SK-N-SH treated with all-trans-retinoic acid at 6 μM for 48 hours (cell line): ENCODE data around the gene NRXN2.

Experiments used
- ATAC-seq: fragments of 200-7000 bp; cut with Tn5 transposase; 3 replicates; pipeline ENCODE4 v1.9.1; 2020; ENCODE audit warnings: mild to moderate bottlenecking, moderate library complexity
- ARNTL ChIP-seq: fragments of 450-650 bp; formaldehyde crosslinking; IDR thresholded peaks from 2 replicates; pipeline ENCODE4 v1.5.0; 2020; ENCODE audit warnings: low read depth, mild to moderate bottlenecking, moderate library complexity, borderline replicate concordance
- BACH2 ChIP-seq: fragments of 250-450 bp; sonication (Bioruptor Pico); IDR thresholded peaks from 2 replicates; pipeline ENCODE4 v1.9.0; 2021; ENCODE audit warnings: mild to moderate bottlenecking, borderline replicate concordance
- CREB5 ChIP-seq: fragments of 250-450 bp; sonication (Bioruptor Pico); IDR thresholded peaks from 2 replicates; pipeline ENCODE4 v1.5.1; 2020; ENCODE audit warnings: low read depth, mild to moderate bottlenecking, moderate library complexity
- CSDC2 ChIP-seq: fragments of 250-450 bp; sonication (Bioruptor Pico); IDR thresholded peaks from 2 replicates; pipeline ENCODE4 v1.5.0; 2020; ENCODE audit warnings: mild to moderate bottlenecking, moderate library complexity
- CSRNP3 ChIP-seq: fragments of 250-450 bp; sonication (Bioruptor Pico); IDR thresholded peaks from 2 replicates; pipeline ENCODE4 v1.5.1; 2021; ENCODE audit warnings: mild to moderate bottlenecking, moderate library complexity
- GLIS3 ChIP-seq: fragments of 250-450 bp; sonication (Bioruptor Pico); IDR thresholded peaks from 2 replicates; pipeline ENCODE4 v1.5.0; 2020; ENCODE audit warnings: mild to moderate bottlenecking, moderate library complexity
- ISL1 ChIP-seq: fragments of 250-450 bp; sonication (Bioruptor Pico); IDR thresholded peaks from 2 replicates; pipeline ENCODE4 v2.1.2; 2022; ENCODE audit warnings: mild to moderate bottlenecking, moderate library complexity
- PATZ1 ChIP-seq: fragments of 250-450 bp; sonication (Bioruptor Pico); IDR thresholded peaks from 2 replicates; pipeline ENCODE4 v1.8.0; 2020; ENCODE audit warnings: mild to moderate bottlenecking, moderate library complexity, borderline replicate concordance
- POU6F1 ChIP-seq: fragments of 250-450 bp; sonication (Bioruptor Pico); IDR thresholded peaks from 2 replicates; pipeline ENCODE4 v1.8.0; 2021; ENCODE audit warnings: low read depth, mild to moderate bottlenecking, moderate library complexity, borderline replicate concordance
- PPARA ChIP-seq: fragments of 250-450 bp; sonication (Bioruptor Pico); IDR thresholded peaks from 2 replicates; pipeline ENCODE4 v1.5.0; 2020; ENCODE audit warnings: mild to moderate bottlenecking, borderline replicate concordance
- RARB ChIP-seq: fragments of 250-450 bp; sonication (Bioruptor Pico); IDR thresholded peaks from 2 replicates; pipeline ENCODE4 v1.8.0; 2021; ENCODE audit warnings: mild to moderate bottlenecking, moderate library complexity
- SNAI2 ChIP-seq: fragments of 250-450 bp; sonication (Bioruptor Pico); IDR thresholded peaks from 2 replicates; pipeline ENCODE4 v1.5.0; 2020; ENCODE audit warnings: mild to moderate bottlenecking, moderate library complexity
- TCF4 ChIP-seq: fragments of 250-450 bp; sonication (Bioruptor Pico); IDR thresholded peaks from 2 replicates; pipeline ENCODE4 v1.8.0; 2021; ENCODE audit warnings: mild to moderate bottlenecking, moderate library complexity, borderline replicate concordance
- TSHZ2 ChIP-seq: fragments of 250-450 bp; sonication (Bioruptor Pico); IDR thresholded peaks from 2 replicates; pipeline ENCODE4 v1.5.0; 2020; ENCODE audit warnings: mild to moderate bottlenecking, moderate library complexity
- ZC3H10 ChIP-seq: fragments of 250-450 bp; sonication (Bioruptor Pico); IDR thresholded peaks from 2 replicates; pipeline ENCODE4 v1.5.1; 2021; ENCODE audit warnings: mild to moderate bottlenecking, moderate library complexity
- ZFP3 ChIP-seq: fragments of 250-450 bp; sonication (Bioruptor Pico); IDR thresholded peaks from 2 replicates; pipeline ENCODE4 v1.5.0; 2020; ENCODE audit warnings: mild to moderate bottlenecking, moderate library complexity
- ZFP30 ChIP-seq: fragments of 450-650 bp; formaldehyde crosslinking; IDR thresholded peaks from 2 replicates; pipeline ENCODE4 v1.5.0; 2022; ENCODE audit warnings: mild to moderate bottlenecking, moderate library complexity
- ZNF565 ChIP-seq: fragments of 450-650 bp; formaldehyde crosslinking; conservative IDR thresholded peaks from 2 replicates; pipeline ENCODE4 v1.5.0; 2020; ENCODE audit warnings: low read depth, mild to moderate bottlenecking, moderate library complexity
- ZNF70 ChIP-seq: fragments of 450-650 bp; formaldehyde crosslinking; IDR thresholded peaks from 2 replicates; pipeline ENCODE4 v1.5.0; 2020; ENCODE audit warnings: mild to moderate bottlenecking, moderate library complexity
- ZNF8 ChIP-seq: fragments of 450-650 bp; formaldehyde crosslinking; IDR thresholded peaks from 2 replicates; pipeline ENCODE4 v1.5.0; 2020; ENCODE audit warnings: mild to moderate bottlenecking, moderate library complexity

The NRXN2 gene

GRCh38 chr11:64655941-64656601 lies 66.9 kb downstream of the NRXN2 start (continued):
- no peak for TF ChIP-seq CSRNP3 (CRISPR knock-in tag)
- TF ChIP-seq SNAI2 (CRISPR knock-in tag) = no peak
- no peak for TF ChIP-seq ISL1 (CRISPR knock-in tag)

GRCh38 chr11:64654958-64655541 lies 67.9 kb downstream of the NRXN2 start:
- ATAC-seq = no peak
- TF ChIP-seq PPARA (CRISPR knock-in tag) (no peak), ISL1 (CRISPR knock-in tag) (no peak), RARB (CRISPR knock-in tag) (no peak), CREB5 (CRISPR knock-in tag) (no peak), TCF4 (CRISPR knock-in tag) (no peak), ZFP30 (no peak), BACH2 (CRISPR knock-in tag) (no peak), ZFP3 (CRISPR knock-in tag) (no peak), SNAI2 (CRISPR knock-in tag) (no peak)

GRCh38 chr11:64654439-64654838 lies 68.6 kb downstream of the NRXN2 start:
- no peak for ATAC-seq
- TF ChIP-seq TCF4 (CRISPR knock-in tag) = no peak
- no peak for TF ChIP-seq ZNF8 (CRISPR knock-in tag)
- TF ChIP-seq SNAI2 (CRISPR knock-in tag) = no peak
- no peak for TF ChIP-seq ISL1 (CRISPR knock-in tag)
- no peak for TF ChIP-seq ARNTL
- TF ChIP-seq ZNF70 = no peak
- no peak for TF ChIP-seq CSRNP3 (CRISPR knock-in tag)
- no peak for TF ChIP-seq BACH2 (CRISPR knock-in tag)
- TF ChIP-seq, all 23 proteins: peak for 0

- TF ChIP-seq ZC3H10 (CRISPR knock-in tag) = no peak
- TF ChIP-seq BACH2 (CRISPR knock-in tag) = no peak
- TF ChIP-seq ZNF70 = no peak
- TF ChIP-seq ZNF8 (CRISPR knock-in tag) = no peak
- TF ChIP-seq ISL1 (CRISPR knock-in tag) = no peak
- TF ChIP-seq CSDC2 (CRISPR knock-in tag) = no peak
- no peak for TF ChIP-seq PATZ1 (CRISPR knock-in tag)
- no peak for TF ChIP-seq POU6F1 (CRISPR knock-in tag)
- TF ChIP-seq GLIS3 (CRISPR knock-in tag) = no peak
- no peak for TF ChIP-seq ZFP30
- no peak for TF ChIP-seq TSHZ2 (CRISPR knock-in tag)
- no peak for TF ChIP-seq CREB5 (CRISPR knock-in tag)
- TF ChIP-seq ZNF565 (CRISPR knock-in tag) = no peak
- ATAC-seq = no peak
These were observed 69.5 kb downstream of the NRXN2 start for GRCh38 chr11:64653388-64653973.
